Heart right ventricle (tissue), 16 donors: ENCODE data around the gene SND1. TPM values are rescaled to one million over a fixed set of nuclear protein-coding genes. Genes with fewer than 3 reads are reported as not detected.

Experiments used
- ATAC-seq, 8 donors: fragments of 200-7000 bp; cut with Tn5 transposase; one replicate each; pipeline ENCODE4 v1.9.1; 2020; ENCODE audit warnings: mild to moderate bottlenecking in 8 of 8, moderate library complexity in 8 of 8, moderate number of reproducible peaks in 1 of 8
- DNase-seq, 2 donors: peaks; one replicate each; pipeline ENCODE4 v3.0.0-alpha.2; 2020
- H3K27ac ChIP-seq, 10 donors: fragments of 200-600 bp; sonication (generic) in 2 of 10; one replicate each; pipeline versions ENCODE4 v1.5.0 to v1.8.0; 2020 to 2022; ENCODE audit warnings: mild to moderate bottlenecking in 3 of 10
- H3K27me3 ChIP-seq, 7 donors: fragments of 200-600 bp; one replicate each; pipeline ENCODE4 v1.8.0; 2021 to 2022; ENCODE audit warnings: mild to moderate bottlenecking in 2 of 7
- H3K36me3 ChIP-seq, 9 donors: fragments of 200-600 bp; sonication (generic) in 1 of 9; one replicate each; pipeline versions ENCODE4 v1.5.0 to v1.8.0; 2020 to 2022; ENCODE audit warnings: mild to moderate bottlenecking in 2 of 9
- H3K4me1 ChIP-seq, 9 donors: fragments of 200-600 bp; sonication (generic) in 1 of 9; one replicate each; pipeline versions ENCODE4 v1.5.0 to v1.8.0; 2020 to 2022; ENCODE audit warnings: mild to moderate bottlenecking in 4 of 9
- H3K4me3 ChIP-seq, 10 donors: fragments of 200-600 bp; sonication (generic) in 2 of 10; one replicate each; pipeline versions ENCODE4 v1.5.0 to v1.8.0; 2020 to 2022; ENCODE audit warnings: mild to moderate bottlenecking in 7 of 10, moderate library complexity in 2 of 10
- H3K9me3 ChIP-seq, 11 donors: fragments of 200-600 bp in 10 of 11; sonication (generic) in 2 of 11; one replicate each; pipeline versions ENCODE4 v1.5.0 to v1.8.0; 2013 to 2022; ENCODE audit warnings: mild to moderate bottlenecking in 2 of 11, control low read depth in 1 of 11, moderate library complexity in 1 of 11
- CTCF ChIP-seq, 9 donors: fragments of 200-600 bp; sonication (generic) in 2 of 9; IDR thresholded peaks; one replicate each; pipeline versions ENCODE4 v1.5.0 to v1.8.0; 2021 to 2022; ENCODE audit warnings: antibody characterized with exemption in 9 of 9, mild to moderate bottlenecking in 5 of 9, moderate library complexity in 1 of 9
- WGBS, 2 donors: extraction: QIAGEN DNeasy Blood & Tissue Kit; methylation state at CpG; one replicate each; pipeline ENCODE4 v1.1.7; 2013; ENCODE audit warnings: inconsistent platforms in 1 of 2; 5-methylcytosine and 5-hydroxymethylcytosine counted together
- intact Hi-C, 10 donors: fragments of 100-400 bp; cut with DNase I; formaldehyde crosslinking; loops; one replicate each; pipeline versions ENCODE4 v1.11.1 to v1.14.2; 2022
- long read RNA-seq, 3 donors: library from polyadenylated mRNA; unstranded; transcript quantifications; one replicate each; pipeline ENCODE4 v2.0.0, GENCODE V29; 2020 to 2021
- polyA plus RNA-seq, 2 donors: library from polyadenylated mRNA; stranded (reverse); fragments of 200-250 nt; gene quantifications; one replicate each; pipeline ENCODE4 v1.2.3, GENCODE V29; 2013
- total RNA-seq, 10 donors: library from RNA; stranded (reverse); fragmentation: NEBNext Ultra II Directional in 3 of 10; extraction: Animal tissue kit (Norgen Biotek cat#: 25700) in 3 of 10; gene quantifications; one replicate each; pipeline versions ENCODE4 v1.2.1 to v1.2.4, GENCODE V29; 2021 to 2023
- donor health status: Arrhythmogenic right ventricular cardiomyopathy.
- donor health status: ischemic (EF 13 %, LVEDD 7.1; RV severe dilation, severe dysfunction).
- donor health status: healthy with polysubstance abuse.
- donor health status: DM: no; HTN: yes; CAD: no.
- donor health status: DM: no; HTN: no; CAD: no.
- donor health status: ischemic (EF 25% LVEDD 6.9; RV normal size, moderate dysfunction).
- donor health status: ischemic (EF 25% LVEDD 5.7; RV mildly dilated, moderate dysfunction).
- donor health status: healthy.
- donor health status: DM: yes; HTN: yes; CAD: no.
- donor health status: Ischemic cardiomyopathy.
- donor health status: ischemic (EF 35%, LVEDD 5.7; RV mildly dilated, moderate dysfunction).
- donor health status: nonischemic (EF 11% LVEDD 7.7; RV severe dilation, severe dysfunction).
- donor health status: DM: yes; HTN: yes; CAD: no.
- donor health status: PGD.
- donor health status: ischemic (EF 29% LVEDD 5.4; RV normal size, mild dysfunction).
- donor health status: nonischemic (EF 23%, LVEDD 6.1; RV moderate dilation, normal function).

SND1 gene
- total RNA-seq (100 to 1,000 TPM in 1 of 10 donors, 10 to 100 TPM in 9; 66.8 to 104 (median 80.8) TPM), polyA plus RNA-seq (100 to 1,000 TPM in 1 of 2 donors, 10 to 100 TPM in 1; 39.9 to 107 TPM)
- long read RNA-seq, donor 1, transcript SND1-201 (24 exons, 3,476 nt): major isoform, 69 of 118 reads
- long read RNA-seq, donor 1, partial matches to known transcripts: 40 of 118 reads
- long read RNA-seq, donor 1, other reads (novel, unspliced or antisense): 9 of 118 reads
- long read RNA-seq, donor 2, transcript SND1-201 (24 exons, 3,476 nt): major isoform, 74 of 127 reads
- long read RNA-seq, donor 2, partial matches to known transcripts: 44 of 127 reads
- long read RNA-seq, donor 2, other reads (novel, unspliced or antisense): 7 of 127 reads
- long read RNA-seq, donor 3, transcript SND1-201 (24 exons, 3,476 nt): major isoform, 191 of 336 reads
- long read RNA-seq, donor 3, partial matches to known transcripts: 126 of 336 reads
- long read RNA-seq, donor 3, other reads (novel, unspliced or antisense): 19 of 336 reads

- DNase-seq: peak; percentile 98 to 100
- Histone ChIP-seq H3K4me1 (peaks cover 0 to 49% (median 38%) of the 10 kb centered on the region in 9 donors), H3K27ac (peak within 1 kb of the TSS; percentile 85 to 99 (median 94)), H3K9me3 (no peaks in the 10 kb centered on the region), H3K27me3 (no peaks in the 10 kb centered on the region), H3K4me3 (peak within 1 kb of the TSS; percentile 66 to 92 (median 80)), H3K36me3 (peaks cover 0 to 4% (median 0%) of the 10 kb centered on the region in 9 donors)
- peak; percentile 97 to 99 (median 98) for ATAC-seq
- intact Hi-C loops: loop anchor here in 8 of 10 donors (2.0 to 5.0 kb wide), 3 partner anchors 63 to 65 kb away; partner anchors contain the start of genes ARF5 (in 7 of the 8) and GCC1 (in 6 of the 8)
- TF ChIP-seq CTCF (IDR thresholded peaks at IDR 0.05): no peak
- WGBS, 2 donors: 0 to 1% methylated on average over 59 to 67 of the region's 67 CpGs
These were observed at the start of gene SND1 for GRCh38 chr7:127651556-127652332. TSS of gene SND1 (plus strand) at chr7:127652194. CDS start at chr7:127652374, 180 bp downstream.

GRCh38 chr7:127608446-127608845, 43.5 kb upstream of the SND1 start:
- DNase-seq (no peak), ATAC-seq (no peak)
- WGBS, 2 donors: 85 to 87% methylated on average over 6 of the region's 6 CpGs
- TF ChIP-seq CTCF (IDR thresholded peaks at IDR 0.05): no peak
- H3K9me3 ChIP-seq: peaks cover 0 to 27% (median 4%) of the 10 kb centered on the region in 11 donors
- peaks cover 0 to 4% (median 0%) of the 10 kb centered on the region in 7 donors for H3K27me3 ChIP-seq
- no peak overlapping the region for H3K4me3 ChIP-seq
- H3K27ac ChIP-seq: no peak overlapping the region
- H3K36me3 ChIP-seq: no peaks in the 10 kb centered on the region
- intact Hi-C loops: no loop called here
- no peaks in the 10 kb centered on the region for H3K4me1 ChIP-seq

GRCh38 chr7:127609297-127609696, 42.7 kb upstream of the SND1 start:
- H3K27ac ChIP-seq: no peak overlapping the region
- DNase-seq (no peak), ATAC-seq (no peak)
- whole genome bisulfite sequencing, 2 donors: 85 to 87% methylated on average over 6 of the region's 6 CpGs
- H3K27me3 ChIP-seq: peaks cover 0 to 12% (median 3%) of the 10 kb centered on the region in 7 donors
- intact Hi-C loops: no loop called here
- TF ChIP-seq CTCF (IDR thresholded peaks at IDR 0.05): no peak
- no peaks in the 10 kb centered on the region for H3K4me1 ChIP-seq
- no peak overlapping the region for H3K4me3 ChIP-seq
- H3K36me3 ChIP-seq: no peaks in the 10 kb centered on the region
- peaks cover 0 to 27% (median 4%) of the 10 kb centered on the region in 11 donors for H3K9me3 ChIP-seq

GRCh38 chr7:127612263-127612662, 39.7 kb upstream of the SND1 start:
- ATAC-seq: no peak
- intact Hi-C loops: no loop called here
- Histone ChIP-seq H3K27me3 (peaks cover 0 to 42% (median 25%) of the 10 kb centered on the region in 7 donors), H3K4me3 (no peak overlapping the region), H3K9me3 (peaks cover 0 to 20% (median 4%) of the 10 kb centered on the region in 11 donors), H3K36me3 (no peaks in the 10 kb centered on the region), H3K27ac (no peak overlapping the region), H3K4me1 (no peaks in the 10 kb centered on the region)
- WGBS, 2 donors: 87 to 94% methylated on average over 1 of the region's 1 CpG
- DNase-seq: no peak
- TF ChIP-seq CTCF (IDR thresholded peaks at IDR 0.05): no peak
